Tibial nerve (tissue), 4 donors: Measurements from ENCODE around the gene TMEM231. TPM values are rescaled to one million over a fixed set of nuclear protein-coding genes. Genes with fewer than 3 reads are reported as not detected.

Experiments used
- DNase-seq, 2 donors: peaks; one replicate each; pipeline ENCODE4 v3.0.0-alpha.2; 2019; ENCODE audit warnings: low spot score in 2 of 2
- H3K27ac ChIP-seq, 4 donors: fragments of 200-600 bp; sonication (generic) in 3 of 4; one replicate each; pipeline ENCODE4 v1.5.1; 2017 to 2019; ENCODE audit warnings: mild to moderate bottlenecking in 1 of 4
- H3K27me3 ChIP-seq, 2 donors: fragments of 200-600 bp; sonication (generic) in 1 of 2; one replicate each; pipeline versions ENCODE4 v1.5.1 to v1.6.0; 2017 to 2019
- H3K36me3 ChIP-seq, 3 donors: fragments of 200-600 bp; sonication (generic); one replicate each; pipeline ENCODE4 v1.5.1; 2018 to 2019
- H3K4me1 ChIP-seq, 4 donors: fragments of 200-600 bp; sonication (generic) in 3 of 4; one replicate each; pipeline ENCODE4 v1.5.1; 2017 to 2019
- H3K4me3 ChIP-seq, 4 donors: fragments of 200-600 bp; sonication (generic) in 3 of 4; one replicate each; pipeline ENCODE4 v1.5.1; 2017 to 2019; ENCODE audit warnings: mild to moderate bottlenecking in 1 of 4, moderate library complexity in 1 of 4
- H3K9me3 ChIP-seq, 4 donors: fragments of 200-600 bp; sonication (generic) in 3 of 4; one replicate each; pipeline ENCODE4 v1.5.1; 2017 to 2019
- CTCF ChIP-seq, 5 experiments: fragments of 200-600 bp in 3 of 5; fragments of 450-650 bp in 2 of 5; sonication (generic) in 3 of 5; IDR thresholded peaks; one replicate each; pipeline ENCODE4 v1.5.1; 2016 to 2019; ENCODE audit warnings: antibody characterized with exemption in 5 of 5, mild to moderate bottlenecking in 3 of 5, moderate library complexity in 2 of 5
- EP300 ChIP-seq, 2 donors: sonication (generic); formaldehyde crosslinking; IDR thresholded peaks; one replicate each; pipeline ENCODE4 v1.6.1; 2017; ENCODE audit warnings: antibody characterized with exemption in 2 of 2, mild to moderate bottlenecking in 1 of 2
- POLR2A ChIP-seq, 2 donors: fragments of 450-650 bp; IDR thresholded peaks; one replicate each; pipeline ENCODE4 v1.6.1; 2017; ENCODE audit warnings: antibody characterized with exemption in 2 of 2, mild to moderate bottlenecking in 2 of 2, moderate library complexity in 2 of 2
- WGBS, 2 donors: methylation state at CpG; one replicate each; pipeline ENCODE4 v1.1.5; 2018; 5-methylcytosine and 5-hydroxymethylcytosine counted together
- total RNA-seq, 4 donors: library from RNA; depleted of rRNA; stranded (reverse); fragments of >200 nt; gene quantifications; one replicate each; pipeline ENCODE4 v1.1.0, GENCODE V29; 2016

The TMEM231 gene
- total RNA-seq, 4 donors from 2014 or later = 10.3 to 14.5 (median 12.1) TPM

GRCh38 chr16:75494184-75494583, 61.9 kb downstream of the TMEM231 start:
- no peak for DNase-seq
- Histone ChIP-seq H3K9me3 (no peaks in the 10 kb centered on the region), H3K36me3 (no peaks in the 10 kb centered on the region), H3K27ac (no peak overlapping the region), H3K27me3 (peaks cover 0 to 21% of the 10 kb centered on the region in 2 donors), H3K4me1 (peaks cover 0 to 21% (median 14%) of the 10 kb centered on the region in 4 donors), H3K4me3 (peak overlapping the region in 2 of 4 donors; percentile 38 to 47)
- TF ChIP-seq EP300 (IDR thresholded peaks at IDR 0.05) = no peak
- no peak for TF ChIP-seq POLR2A (IDR thresholded peaks at IDR 0.05)
- TF ChIP-seq CTCF (IDR thresholded peaks at IDR 0.05) = no peak
- 50 to 70% methylated on average over 4 to 5 of the region's 5 CpGs for WGBS, 2 donors

- peaks cover 0 to 16% (median 11%) of the 10 kb centered on the region in 4 donors for H3K4me1 ChIP-seq
- no peak for DNase-seq
- H3K36me3 ChIP-seq = no peaks in the 10 kb centered on the region
- peaks cover 0 to 21% of the 10 kb centered on the region in 2 donors for H3K27me3 ChIP-seq
- no peak overlapping the region for H3K27ac ChIP-seq
- TF ChIP-seq CTCF (IDR thresholded peaks at IDR 0.05) (no peak), EP300 (IDR thresholded peaks at IDR 0.05) (no peak), POLR2A (IDR thresholded peaks at IDR 0.05) (no peak)
- WGBS, 2 donors = 90 to 100% methylated on average over 1 of the region's 1 CpG
- H3K9me3 ChIP-seq = no peaks in the 10 kb centered on the region
- no peak overlapping the region for H3K4me3 ChIP-seq
Observed at GRCh38 chr16:75491876-75492275, 64.2 kb downstream of the TMEM231 start.

GRCh38 chr16:75488322-75488721, 67.7 kb downstream of the TMEM231 start:
- H3K36me3 ChIP-seq = no peaks in the 10 kb centered on the region

More at GRCh38 chr16:75488322-75488721, 67.7 kb downstream of the TMEM231 start:
- TF ChIP-seq CTCF (IDR thresholded peaks at IDR 0.05) (no peak), POLR2A (IDR thresholded peaks at IDR 0.05) (no peak), EP300 (IDR thresholded peaks at IDR 0.05) (no peak)
- no peaks in the 10 kb centered on the region for H3K9me3 ChIP-seq
- WGBS, 2 donors = 88 to 94% methylated on average over 2 of the region's 2 CpGs
- DNase-seq = no peak
- H3K4me1 ChIP-seq = no peaks in the 10 kb centered on the region
- H3K4me3 ChIP-seq = no peak overlapping the region
- peaks cover 0 to 5% of the 10 kb centered on the region in 2 donors for H3K27me3 ChIP-seq
- H3K27ac ChIP-seq = no peak overlapping the region

Other genes starting within 250 kb of the TMEM231 start
- gene CFDP1, start 122.7 kb downstream of the TMEM231 start, total RNA-seq = 100 to 1,000 TPM in 1 of 4 donors, 10 to 100 TPM in 3; 35.6 to 120 (median 62.4) TPM
- 10 to 100 TPM; 14.1 to 36.6 (median 21.8) TPM for gene TMEM170A, start 91.6 kb downstream of the TMEM231 start, total RNA-seq
- 1 to 10 TPM in 1 of 4 donors, under 1 TPM in 3; under 0.01 to 3.9 (median 0.40) TPM for gene CHST6, start 60.8 kb downstream of the TMEM231 start, total RNA-seq
- under 1 TPM in 1 of 4 donors, not detected in 3; 0.30 TPM for gene CHST5, start 20.1 kb downstream of the TMEM231 start, total RNA-seq
- gene GABARAPL2, start 10.1 kb upstream of the TMEM231 start, total RNA-seq = 100 to 1,000 TPM in 2 of 4 donors, 10 to 100 TPM in 2; 93.1 to 135 (median 104) TPM
- 10 to 100 TPM; 31.4 to 75.9 (median 50.7) TPM for gene ADAT1, start 67.0 kb upstream of the TMEM231 start, total RNA-seq
- 100 to 1,000 TPM in 1 of 4 donors, 10 to 100 TPM in 3; 75.5 to 104 (median 93.5) TPM for gene KARS1, start 91.4 kb upstream of the TMEM231 start, total RNA-seq
- gene TERF2IP, start 91.5 kb upstream of the TMEM231 start, total RNA-seq = 100 to 1,000 TPM in 3 of 4 donors, 10 to 100 TPM in 1; 87.0 to 127 (median 120) TPM
- gene CPHXL2, start 120.8 kb upstream of the TMEM231 start, total RNA-seq = not detected
- gene DUXB, start 145.2 kb upstream of the TMEM231 start, total RNA-seq = not detected
- not detected for gene CPHXL, start 170.2 kb upstream of the TMEM231 start, total RNA-seq